Stimulated activated CD4-positive, alpha-beta T cell treated with anti-CD3 and anti-CD28 coated beads, Interleukin-15, amount 100 ng/mL, for 24 hours (primary cell): ENCODE results near the gene CFAP46.

Experiments
- DNase-seq: peaks from one replicate; pipeline ENCODE4 v3.0.0-alpha.2; 2020

The CFAP46 gene

GRCh38 chr10:132979491-132980425, 37.4 kb upstream of the CFAP46 start:
- DNase-seq: no peak

- DNase-seq: no peak
Observed at GRCh38 chr10:132978542-132978941, 36.2 kb upstream of the CFAP46 start.

DNA sequence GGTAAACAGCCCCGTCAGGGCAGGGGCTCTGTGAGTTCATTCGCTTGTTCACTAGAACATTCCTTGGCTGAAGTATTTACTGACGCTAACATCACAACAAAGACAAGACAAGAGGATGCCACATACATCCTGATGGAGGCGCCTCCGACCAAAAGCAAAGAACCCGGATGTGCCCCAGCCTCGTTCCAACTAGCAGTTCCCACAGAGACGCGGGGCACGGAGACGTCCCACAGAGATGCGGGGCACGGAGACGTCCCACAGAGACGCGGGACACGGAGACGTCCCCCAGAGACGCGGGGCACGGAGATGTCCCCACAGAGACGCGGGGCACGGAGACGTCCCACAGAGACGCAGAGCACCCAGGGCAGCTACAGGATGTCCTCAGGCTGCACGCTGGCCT, 35.4 kb upstream of the CFAP46 start:
- DNase-seq: no peak

DNA sequence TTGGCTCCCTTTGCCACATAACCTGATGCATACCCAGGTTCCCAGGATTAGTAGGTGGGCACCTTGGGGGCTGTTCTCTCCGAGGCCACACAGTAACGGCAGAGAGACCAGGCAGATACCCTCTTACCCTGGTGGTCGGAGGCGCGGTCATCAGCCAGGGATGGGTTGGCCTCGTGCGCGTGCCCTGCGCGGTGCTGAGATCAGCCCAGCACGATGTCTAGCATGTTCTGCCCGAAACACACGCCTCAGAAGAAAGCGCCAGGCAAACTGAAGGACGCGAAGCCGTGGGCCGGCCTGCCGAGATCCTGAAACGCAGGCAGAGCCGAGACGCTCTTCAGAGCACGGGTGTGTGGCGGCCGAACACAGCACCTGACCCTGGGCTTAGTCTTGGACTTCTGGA, 34.7 kb upstream of the CFAP46 start:
- DNase-seq: no peak

DNA sequence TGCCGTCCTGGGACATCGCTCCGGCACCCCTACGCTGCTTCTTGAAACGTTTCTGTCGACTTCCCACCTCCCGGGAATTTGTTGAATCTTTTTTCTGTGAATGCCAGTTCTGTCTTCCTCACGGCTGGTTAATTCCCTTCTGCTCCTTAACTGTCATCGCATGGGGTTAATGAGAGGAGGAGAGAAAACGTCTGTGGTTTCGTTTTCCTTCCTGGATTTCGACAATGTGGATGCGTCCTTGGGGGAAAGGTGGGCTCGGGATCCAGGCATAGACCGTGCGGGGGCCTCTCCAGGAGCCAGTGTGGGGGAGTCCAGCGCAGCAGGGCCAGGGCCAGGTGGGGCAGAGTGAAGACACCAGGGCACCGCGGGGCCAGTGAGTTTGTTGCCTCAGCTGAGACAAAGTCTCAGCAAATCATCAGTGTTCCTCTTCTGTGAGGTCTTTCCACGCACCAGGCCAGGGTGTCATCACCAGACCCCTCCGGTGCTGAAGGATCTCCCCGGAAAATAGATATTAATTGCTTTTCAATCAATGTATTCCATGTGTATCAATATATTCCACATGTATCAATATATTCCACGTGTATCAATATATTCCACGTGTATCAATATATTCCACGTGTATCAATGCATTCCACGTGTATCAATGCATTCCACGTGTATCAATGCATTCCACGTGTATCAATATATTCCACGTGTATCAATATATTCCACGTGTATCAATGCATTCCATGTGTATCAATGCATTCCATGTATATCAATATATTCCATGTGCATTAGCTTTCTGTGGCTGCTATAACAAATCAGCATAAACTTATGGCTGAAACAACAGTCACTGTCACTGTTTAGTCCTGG, 33.7 kb upstream of the CFAP46 start:
- DNase-seq: no peak

DNA sequence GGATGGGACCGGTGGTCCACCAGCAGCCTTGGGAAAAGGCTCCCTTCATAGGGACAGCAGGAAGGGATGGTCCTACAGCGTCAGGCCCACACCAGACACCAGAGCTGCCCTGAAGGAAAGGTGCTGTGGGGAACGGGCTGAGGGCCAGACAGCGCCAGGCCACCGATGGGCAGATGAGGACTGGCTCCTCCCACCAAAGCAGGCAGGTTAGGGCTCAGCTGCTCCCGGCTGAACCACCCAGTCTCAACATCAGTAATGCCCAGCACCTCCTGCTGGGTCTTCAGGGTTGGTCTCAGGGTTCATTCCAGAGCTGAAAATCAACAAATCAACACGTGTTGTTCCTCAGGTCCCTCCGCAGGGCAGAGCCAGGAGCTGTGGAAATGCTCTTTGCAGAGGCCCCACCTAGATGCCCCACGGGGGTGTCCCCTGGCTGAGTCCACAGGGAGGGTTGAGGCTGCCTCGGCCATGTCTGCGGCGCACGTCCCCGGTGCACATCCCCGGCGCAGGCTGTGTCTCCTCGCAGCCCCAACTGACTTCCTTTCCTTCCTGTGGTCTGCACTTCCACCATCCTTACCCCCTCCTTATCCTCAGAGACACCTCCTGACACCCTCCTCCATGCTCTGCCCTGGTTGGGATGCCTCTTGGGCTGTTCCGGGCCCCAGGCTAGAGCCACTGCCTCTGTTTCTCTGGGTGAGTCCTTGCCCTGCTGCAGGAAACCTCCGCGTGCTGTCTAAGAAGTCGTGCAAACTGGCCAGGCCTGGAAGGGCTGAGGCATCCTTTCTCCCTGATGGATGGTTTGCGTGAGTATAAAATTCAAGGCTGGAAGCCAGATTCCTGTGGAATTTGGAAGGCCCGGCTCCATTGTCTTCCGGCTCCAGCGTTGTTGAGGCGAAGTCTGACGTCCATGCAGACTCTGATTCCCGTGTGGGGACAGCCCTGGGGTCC, 32.8 kb upstream of the CFAP46 start:
- DNase-seq: no peak

DNA sequence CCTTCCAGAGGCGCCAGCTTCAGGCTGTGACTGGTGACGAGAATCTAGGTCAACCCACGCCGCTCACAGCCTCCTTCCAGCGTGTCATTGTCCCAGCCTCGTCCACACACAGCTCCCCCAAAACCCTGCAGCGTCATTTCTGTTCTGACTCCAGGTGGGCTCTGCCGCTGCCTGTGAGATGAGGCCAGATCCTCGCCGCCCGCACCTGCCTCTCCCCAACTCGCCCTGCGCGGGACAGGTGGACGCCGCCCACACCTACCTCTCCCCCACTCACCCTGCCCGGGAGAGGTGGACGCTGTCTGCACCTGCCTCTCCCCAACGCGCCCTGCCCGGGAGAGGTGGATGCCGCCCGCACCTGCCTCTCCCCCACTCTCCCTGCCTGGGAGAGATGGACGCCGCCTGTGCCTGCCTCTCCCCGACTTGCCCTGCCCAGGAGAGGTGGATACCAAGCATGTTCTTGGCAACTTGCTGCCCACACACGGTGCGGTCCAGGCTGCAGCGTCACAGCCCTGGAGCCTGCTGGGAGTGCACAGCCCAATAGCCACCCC, 32.0 kb upstream of the CFAP46 start:
- no peak for DNase-seq

DNA sequence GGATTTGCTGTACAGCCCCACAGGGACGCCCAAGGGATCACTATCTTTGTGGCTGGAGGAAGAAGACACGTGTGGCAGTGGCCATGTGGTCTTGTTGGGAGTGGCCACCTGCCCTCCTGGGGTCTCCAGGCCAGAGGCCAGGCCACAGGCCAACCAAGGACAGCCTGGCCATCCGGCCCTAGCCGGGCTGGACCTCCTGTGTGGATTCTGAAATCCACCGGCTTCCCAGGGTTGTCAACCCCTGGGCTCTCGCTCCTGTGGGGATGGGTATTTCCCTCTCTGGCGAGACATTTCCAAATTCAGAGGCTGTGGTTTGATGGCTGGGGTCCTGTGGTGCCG, 31.5 kb upstream of the CFAP46 start:
- DNase-seq: no peak

- DNase-seq: no peak
Observed at GRCh38 chr10:132972986-132973902, 30.9 kb upstream of the CFAP46 start.

DNA sequence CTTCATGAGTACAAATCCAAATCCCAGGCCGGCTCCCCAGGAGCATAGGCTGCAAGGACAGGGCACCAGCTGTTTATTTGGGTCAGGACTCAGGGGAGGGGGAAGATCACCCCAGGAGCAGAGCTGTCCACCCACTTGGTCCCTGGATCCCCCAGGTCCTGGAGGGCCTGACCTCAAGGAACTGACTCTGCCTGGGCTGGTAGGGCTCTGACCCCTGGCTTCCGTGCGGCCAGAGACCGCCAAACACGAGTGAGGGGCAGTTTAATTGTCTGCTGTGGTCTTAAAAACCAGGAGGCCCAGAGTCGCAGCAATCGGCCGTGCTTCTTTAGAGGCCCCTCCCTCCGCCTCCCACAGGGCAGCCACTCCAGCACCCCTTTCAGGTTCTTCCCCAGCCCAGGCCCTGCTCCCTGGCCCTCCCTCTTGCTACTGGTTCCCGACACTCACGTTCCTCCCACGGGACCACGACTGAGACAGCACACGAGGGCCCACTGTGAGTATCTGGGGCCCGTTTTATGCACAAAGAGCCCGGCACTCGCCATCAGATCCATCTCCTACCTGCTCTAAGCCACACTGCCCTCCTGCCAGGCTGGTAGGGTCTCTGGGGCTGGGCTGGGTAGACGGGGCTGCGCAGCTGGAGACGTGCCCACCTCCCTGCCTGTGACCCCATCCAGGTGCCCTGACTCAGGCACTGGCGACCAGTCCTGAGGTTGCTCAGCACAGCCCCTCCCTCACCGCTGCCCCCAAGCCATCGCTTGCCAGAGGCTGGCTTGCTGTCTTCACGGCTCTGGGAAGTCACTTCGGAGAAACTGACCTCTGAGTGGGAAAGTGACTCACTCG, 30.0 kb upstream of the CFAP46 start:
- no peak for DNase-seq

DNA sequence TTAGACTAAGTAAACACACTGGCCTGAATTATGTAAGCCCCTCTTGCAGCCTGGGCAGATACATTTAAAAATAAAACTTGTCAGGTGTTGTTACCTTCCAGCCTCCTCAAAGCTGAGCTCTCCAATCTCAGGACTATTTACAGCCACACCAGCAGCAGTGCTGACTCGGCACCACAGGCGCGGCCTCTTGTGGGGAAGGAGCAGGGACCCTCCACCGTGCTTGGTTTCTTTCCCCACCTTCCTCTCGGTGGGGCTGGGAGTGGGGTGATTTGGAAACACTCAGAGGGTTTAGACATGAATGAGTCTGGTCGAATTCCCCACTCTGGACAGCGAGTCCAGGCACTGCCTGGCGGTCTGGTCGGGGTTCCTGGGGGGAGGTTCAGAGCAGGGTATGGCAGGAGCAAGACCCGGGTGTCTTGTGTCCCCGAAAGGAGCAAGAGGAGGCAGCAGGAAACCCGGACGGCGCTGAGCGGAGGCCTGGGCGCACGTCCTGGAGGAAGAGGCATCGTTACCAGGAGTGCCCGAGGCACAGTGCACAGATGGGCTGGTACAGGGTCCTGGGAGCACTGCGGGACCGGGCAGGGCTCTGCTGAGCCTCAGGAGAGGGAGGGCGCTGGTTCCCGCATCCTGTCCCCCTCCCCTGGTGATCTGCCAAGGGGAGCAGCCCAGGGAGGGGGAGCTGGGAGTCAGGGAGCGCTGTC, 29.2 kb upstream of the CFAP46 start:
- DNase-seq: no peak

- DNase-seq: no peak
Observed at GRCh38 chr10:132970641-132971438, 28.5 kb upstream of the CFAP46 start.

GRCh38 chr10:132967540-132967939, 25.2 kb upstream of the CFAP46 start:
- DNase-seq: no peak

DNA sequence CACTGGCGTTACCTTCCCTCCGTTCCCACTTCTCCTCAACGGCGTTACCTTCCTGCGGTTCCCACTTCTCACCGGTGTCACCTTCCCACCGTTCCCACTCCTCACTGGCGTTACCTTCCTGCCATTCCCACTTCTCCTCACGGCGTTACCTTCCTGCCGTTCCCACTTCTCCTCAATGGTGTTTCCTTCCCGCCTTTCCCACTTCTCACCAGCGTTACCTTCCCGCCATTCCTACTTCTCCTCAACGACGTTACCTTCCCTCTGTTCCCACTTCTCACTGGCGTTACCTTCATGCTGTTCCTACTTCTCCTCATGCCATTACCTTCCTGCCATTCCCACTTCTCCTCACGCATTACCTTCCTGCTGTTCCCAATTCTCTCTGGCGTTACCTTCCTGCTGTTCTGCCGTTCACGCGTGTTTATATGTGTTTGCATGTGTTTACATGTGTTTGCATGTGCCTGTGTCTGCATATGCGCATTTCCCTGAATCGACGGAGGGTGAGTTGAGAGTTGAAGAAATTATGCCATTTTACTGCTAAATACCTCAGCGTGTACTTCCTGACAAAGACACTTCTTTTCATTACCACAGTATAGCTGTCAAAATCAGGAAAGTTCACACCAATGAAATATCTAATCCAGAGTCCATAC, 23.2 kb upstream of the CFAP46 start:
- DNase-seq: no peak

GRCh38 chr10:132964707-132965410, 22.5 kb upstream of the CFAP46 start:
- DNase-seq: peak; percentile 43

DNA sequence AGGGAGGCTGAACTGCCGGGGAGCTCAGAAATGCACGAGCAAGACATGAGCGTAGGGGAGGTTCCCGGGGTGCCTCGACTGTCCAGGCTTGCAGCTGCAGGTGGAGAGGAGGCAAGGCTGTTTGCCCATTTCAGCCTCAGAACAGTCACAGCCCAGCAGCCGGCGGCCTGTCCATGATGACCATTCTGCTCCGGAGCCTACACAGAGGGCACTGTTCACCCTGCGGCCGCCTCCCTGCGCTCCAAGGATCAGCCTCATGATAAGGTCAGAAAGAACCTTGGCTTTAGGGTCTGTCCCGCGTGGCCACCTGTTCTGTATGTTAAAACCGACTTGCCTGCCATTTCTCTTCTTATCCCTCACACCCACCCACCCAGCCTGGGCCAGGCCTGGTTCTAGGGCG, 21.9 kb upstream of the CFAP46 start:
- DNase-seq: no peak

DNA sequence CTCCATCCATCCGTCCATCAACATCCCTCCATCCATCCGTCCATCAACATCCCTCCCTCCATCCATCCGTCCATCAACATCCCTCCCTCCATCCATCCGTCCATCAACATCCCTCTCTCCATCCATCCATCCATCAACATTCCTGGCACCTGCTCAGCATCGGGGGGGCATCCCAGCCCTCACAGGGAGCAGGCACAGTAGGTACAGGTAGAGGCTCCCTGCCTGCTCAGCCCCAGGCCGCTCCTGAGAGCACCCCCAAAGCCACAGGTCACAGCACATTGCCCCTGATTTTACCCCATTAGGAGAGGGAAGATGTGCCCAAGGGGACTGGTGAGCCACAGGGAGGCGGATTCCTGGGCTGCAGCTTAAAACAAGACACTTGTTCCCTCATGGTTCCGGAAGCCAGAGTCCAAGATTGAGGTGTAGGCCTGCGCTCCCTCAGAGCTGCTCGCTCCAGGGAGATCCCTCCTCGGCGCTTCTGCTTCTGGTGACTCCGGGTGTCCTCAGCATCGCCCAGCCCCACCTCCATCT, 21.1 kb upstream of the CFAP46 start:
- DNase-seq: no peak
